Colon (tissue), 2 donors: ENCODE measurements around the gene CSNK1G2.
"Not testable (repeated sequence)": the region's sequence is repeated elsewhere in the genome, so short reads cannot be mapped to it uniquely, and the experiment has no call there.

Experiments used
- FAIRE-seq: peaks from 2 replicates; lab custom pipeline; 2012; peaks lifted over from hg19 to GRCh38; lab: Jason Lieb, UNC
- donor health status: control.
- donor health status: control.

The CSNK1G2 gene

DNA sequence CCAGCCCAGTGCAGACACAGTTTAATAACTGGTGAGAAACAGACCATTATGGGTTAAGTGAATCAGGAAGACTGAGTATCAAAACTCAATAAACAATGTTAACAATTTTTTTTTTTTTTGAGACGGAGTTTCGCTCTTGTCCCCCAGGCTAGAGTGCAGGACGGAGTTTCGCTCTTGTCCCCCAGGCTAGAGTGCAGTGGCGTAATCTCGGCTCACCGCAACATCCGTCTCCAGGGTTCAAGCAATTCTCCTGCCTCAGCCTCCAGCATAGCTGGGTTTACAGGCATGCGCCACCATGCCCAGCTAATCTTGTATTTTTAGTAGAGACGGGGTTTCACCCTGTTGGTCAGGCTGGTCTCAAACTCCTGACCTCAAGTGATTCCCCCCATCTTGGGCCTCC is 47.5 kb downstream of the CSNK1G2 start:
- not testable (repeated sequence) for FAIRE-seq

DNA sequence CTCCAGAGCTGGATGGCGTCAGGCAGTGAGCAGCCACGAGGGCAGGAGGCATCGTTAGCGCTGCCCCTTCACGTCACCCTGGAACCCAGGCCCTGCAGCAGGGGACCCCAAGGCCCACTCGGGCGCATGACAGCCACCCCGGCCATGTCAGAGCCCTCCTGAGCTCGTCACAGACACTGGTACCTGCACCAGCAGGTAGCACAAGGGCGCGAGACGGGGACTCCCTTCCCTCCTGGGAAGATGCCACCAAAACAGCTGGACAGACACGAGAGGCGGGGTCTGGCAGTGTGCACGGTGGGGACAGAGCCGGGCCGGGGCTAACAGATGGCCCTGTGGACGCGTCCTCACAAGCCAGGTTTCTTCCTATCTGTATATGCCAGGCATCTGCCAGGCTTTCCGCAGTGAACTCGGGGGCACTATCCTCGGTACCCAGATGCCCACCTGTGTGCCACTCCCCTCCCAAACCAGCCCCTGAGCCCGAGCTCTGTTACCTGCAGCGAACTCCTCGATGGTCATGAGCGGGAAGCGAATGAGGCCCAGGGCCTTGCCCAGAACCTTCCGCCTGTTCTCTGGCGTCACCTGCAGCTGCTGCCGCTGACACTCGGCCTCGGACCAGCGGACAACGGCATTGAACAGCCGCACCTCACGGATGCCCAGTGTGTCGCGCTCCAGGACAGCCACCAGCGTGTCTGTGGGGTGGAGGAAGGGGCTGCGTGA is 48.7 kb downstream of the CSNK1G2 start:
- FAIRE-seq, result no peak

DNA sequence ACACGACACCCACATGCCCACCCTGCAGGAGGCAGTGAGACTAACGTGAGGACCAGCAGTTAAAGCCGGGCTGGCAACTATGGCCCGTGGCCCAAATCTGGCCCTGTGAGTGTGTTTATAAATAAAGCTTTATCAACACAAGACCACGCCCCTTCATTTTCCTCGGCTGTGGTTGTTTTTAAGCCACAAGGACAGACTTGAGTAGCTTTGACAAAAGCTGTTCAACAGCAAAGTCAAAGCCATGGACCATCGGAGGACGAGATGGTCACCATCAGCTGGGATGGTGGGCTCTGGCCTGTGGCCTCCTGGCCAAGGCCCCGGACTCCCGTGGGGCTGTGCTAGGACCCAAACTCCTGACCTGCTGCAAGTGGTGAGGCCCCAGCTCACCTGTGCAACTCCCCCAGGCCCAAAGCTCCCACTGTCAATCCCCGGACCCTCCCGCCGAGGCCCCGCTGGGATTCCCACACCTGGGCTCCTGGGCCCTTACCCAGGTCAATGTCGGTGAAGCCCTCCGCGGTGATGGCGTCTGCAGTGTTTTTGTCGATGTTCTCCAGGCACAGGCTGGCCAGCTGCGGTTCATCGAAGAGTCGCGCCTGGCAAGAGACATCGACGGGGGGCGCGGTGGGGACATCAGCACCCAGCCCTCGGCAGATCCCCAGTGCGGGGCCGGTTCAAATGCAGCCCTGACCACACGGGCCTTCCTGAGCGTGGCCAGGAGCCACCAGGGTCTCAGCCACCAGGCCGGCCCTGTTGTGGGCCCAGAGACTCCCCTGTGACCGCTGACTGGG is 49.5 kb downstream of the CSNK1G2 start:
- no peak for FAIRE-seq

DNA sequence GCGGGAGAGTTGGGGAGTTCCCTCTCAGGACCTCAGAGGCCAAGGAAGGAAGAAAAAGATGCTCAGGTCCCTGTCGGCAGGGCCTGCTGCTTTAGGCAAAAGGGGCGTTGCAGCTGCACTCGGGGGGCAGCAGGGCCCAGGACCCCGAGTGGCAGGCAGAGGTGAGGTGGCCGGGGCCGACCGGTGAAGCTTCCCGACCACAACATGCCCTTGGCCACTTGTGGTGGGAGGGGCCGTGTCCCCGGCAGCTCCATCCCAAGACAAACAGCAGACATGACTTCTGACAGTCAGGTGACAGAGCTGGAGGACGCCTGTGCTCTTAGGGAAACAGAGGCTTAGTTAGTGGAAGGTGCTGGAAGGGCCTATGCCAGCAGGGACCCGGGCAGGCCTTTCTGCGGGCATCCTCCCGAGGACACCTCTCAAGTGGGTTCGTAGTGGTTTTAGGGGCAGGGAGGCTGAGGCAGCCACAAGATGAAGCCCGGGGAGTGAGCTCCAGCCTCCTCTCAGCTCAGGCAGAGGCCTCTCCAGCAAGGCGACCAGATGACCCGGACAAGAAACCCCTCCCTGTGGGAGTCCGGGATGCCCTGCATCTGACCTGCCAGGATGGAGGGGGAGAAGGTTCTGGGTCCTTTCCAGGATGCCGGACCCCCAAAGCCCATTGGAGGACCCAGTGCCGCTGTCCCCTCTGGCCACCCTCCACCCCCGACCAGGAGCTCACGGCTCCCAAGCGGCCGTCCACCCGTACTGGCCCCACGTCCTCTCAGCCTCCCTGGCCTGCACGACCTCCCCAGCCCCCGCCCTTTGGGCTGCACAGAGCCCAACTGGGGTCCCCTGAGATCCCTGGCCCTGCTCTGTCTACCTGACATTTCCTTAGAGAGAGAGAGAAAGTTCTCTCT is 50.3 kb downstream of the CSNK1G2 start:
- no peak for FAIRE-seq

DNA sequence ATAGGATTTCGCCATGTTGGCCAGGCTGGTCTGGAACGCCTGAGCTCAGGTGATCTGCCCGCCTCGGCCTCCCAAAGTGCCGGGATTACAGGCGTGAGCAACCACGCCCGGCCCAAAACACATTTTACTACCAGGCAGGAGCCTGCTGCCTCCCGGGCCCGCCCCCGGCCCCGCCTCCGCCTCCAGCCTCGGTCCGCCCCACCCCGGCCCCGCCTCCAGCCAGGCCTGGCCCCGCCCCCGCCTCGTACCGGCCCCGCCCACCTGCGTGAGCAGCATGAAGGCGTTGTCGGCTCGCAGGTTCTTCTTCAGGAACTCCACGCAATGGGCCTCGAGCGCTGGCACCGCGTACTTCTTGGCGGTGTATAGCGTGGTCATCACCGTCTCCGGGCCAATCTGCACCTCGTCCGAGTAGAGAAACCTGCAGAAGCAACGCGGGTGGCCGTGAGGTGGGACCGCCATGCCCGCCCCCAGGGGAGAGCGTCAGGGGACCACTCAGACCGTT is 51.8 kb downstream of the CSNK1G2 start:
- FAIRE-seq, result no peak

DNA sequence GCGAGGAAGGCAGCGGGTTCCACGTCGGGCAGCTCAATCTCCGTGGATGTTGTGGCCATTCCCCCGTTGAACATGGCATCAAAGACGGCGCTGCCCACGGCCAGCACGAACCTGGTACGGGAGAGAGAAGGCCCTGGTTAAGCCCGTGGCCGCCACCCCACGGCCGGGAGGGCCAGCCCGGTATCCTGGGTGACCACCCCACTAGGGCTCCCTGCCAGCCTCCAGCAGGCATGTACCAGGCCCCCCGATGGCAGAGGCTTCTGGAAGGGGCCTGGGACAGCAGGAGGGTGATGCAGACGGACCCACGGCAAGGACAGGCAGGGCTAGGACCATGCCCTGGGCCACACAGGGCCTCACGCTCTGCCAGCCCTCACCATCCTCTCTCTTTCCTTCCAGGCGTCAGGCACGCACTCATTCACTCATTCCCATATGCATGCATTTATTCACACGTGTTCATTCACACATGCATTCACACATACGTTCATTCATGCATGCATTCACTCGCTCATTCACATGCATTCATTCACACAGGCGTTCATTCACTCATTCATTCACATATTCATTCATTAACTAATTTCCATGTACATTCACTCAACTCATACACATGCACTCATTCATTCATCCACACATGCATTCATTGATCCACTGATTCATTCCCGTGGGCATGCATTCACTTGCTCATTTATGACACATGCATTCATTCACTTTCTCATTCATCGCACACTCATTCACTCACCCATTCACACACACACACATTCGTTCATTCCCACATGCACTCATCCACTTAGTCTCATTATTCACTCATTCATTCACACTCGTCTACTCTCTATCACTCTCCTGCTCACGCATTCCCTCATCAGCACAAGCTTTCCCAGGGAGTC is 56.6 kb downstream of the CSNK1G2 start:
- no peak for FAIRE-seq

DNA sequence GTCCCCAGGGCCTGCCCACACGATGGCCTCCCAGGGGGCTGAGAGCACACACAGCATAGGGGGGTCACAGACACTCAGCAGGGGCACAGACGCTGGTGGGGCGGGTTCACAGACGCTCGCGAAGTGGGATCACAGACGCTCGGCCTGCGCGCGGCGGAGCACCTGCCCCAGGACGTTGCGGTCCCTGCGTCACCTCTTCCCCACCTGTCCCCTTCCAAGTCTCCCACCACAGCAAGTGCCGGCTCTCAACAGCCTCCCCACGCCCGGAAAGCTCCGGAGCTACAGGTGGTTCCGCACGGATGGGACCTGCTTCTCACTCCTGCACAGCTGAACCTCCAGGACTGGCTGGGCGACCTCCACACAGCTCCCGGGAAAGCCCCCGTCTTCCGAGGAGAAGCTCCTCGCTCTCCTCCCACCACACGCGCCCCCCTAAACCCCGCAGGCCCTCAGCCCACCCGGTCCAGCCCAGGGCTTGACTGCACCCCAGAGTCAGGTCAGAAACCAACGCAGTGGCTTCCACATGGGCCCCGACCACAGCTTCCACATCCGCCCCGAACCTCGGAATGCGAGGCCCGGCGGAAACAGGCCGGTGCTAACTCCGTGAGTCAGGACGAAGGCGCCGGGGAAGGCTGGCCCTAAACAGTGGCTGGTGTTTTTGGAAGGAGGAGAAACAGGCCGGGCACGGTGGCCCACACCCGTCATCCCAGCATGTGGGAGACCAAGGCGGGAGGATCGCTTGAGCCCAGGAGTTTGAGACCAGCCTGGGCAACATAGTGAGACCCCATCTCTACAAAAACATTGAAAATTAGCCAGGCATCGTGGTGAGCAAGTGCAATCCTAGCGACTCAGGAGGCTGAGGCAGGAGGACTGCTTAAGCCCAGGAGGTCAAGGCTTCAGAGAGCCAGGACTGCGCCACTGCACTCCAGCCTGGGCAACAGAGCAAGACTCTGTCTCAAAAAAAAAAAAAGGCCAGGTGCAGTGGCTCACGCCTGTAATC is 58.0 kb downstream of the CSNK1G2 start:
- FAIRE-seq, result no peak

DNA sequence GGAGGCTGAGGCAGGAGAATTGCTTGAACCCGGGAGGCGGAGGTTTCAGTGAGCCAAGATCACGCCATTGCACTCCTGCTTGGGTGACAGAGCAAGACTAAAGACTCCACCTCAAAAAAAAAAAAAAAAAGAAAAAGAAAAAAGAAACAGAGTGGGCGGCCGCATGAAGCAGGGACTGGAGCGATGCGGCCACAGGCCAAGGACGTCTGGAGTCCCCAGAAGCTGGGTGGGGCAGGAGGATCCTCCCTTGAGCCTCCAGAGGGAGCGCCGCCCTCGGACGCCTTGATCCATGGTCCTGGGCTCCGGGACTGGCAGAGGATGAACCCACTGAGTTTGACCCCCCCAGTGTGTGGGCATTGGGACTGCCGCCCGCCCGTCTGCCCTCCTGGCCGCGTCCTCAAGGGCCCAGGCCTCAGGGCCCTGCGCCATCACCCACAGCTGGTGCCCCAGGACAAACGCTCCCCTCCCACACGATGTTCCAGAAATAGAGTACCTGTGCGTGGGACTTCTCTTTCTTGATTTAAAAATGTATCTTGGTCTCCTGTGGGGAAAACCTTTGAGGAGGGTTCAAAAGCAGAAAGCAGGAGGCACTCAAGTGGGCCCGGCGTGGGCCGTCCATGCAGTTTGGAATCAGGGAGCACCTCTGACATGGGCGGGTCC is 59.0 kb downstream of the CSNK1G2 start:
- no peak for FAIRE-seq

DNA sequence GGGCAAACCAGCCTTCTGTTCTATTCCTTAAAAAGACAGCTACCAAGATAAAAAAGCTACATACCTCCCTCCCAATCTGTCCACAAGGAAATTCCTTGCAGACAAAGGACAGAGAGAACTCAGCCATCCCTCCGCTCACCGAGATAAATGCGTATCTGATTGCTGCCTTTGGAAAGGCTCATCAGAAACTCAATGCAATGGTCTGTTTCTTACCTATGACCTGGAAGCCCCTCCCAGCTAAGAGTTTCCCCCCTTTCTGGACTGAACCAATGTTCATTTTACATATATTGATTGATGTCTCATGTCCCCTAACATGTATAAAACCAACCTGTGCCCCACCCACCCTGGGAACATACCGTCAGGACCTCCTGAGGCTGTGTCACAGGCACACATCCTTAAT is 62.9 kb downstream of the CSNK1G2 start:
- no peak for FAIRE-seq

DNA sequence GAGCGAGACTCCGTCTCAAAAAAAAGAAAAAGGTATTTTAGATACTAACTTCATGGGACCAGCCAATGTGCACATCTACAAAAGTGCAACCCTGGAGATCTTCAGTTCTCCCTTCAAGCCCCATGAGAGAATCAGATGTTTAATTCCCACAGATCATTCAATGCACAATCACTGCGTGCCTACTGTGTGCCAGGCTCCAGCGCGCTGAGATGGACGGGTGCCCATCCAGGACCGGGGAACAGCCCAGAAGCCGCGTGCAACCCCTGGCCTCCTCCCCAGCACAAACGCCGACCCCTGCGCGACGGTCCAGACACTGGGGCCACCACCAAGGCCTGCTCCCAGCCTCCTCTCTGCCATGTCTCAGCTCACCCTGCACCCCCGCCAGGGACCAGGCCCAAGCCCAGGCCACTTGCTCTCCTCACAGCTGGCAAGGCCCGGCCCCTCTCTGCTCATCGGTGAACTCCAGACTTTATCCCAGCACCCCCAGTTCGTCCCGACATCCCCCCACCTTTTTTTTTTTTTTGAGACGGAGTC is 69.2 kb downstream of the CSNK1G2 start:
- FAIRE-seq, result no peak

DNA sequence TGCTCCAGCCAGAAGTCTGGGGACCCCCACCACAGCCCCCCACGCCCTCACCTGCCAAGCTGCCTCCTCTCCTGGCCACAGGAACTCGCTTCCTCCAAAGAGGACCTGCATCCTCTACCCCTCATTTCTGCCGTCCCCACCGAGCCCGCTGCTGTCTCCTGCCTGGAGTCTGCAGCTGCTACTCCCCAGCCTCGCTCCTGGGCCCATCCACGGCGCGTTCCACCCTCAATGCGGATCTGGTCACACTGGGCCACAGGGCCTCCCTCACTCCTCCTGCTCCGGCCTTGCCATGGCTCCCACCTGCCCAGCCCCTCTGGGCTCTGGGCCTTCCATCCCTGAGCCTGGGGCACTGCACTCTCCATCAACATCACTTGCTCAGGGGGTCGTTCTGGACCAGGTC is 70.2 kb downstream of the CSNK1G2 start:
- FAIRE-seq, result no peak

DNA sequence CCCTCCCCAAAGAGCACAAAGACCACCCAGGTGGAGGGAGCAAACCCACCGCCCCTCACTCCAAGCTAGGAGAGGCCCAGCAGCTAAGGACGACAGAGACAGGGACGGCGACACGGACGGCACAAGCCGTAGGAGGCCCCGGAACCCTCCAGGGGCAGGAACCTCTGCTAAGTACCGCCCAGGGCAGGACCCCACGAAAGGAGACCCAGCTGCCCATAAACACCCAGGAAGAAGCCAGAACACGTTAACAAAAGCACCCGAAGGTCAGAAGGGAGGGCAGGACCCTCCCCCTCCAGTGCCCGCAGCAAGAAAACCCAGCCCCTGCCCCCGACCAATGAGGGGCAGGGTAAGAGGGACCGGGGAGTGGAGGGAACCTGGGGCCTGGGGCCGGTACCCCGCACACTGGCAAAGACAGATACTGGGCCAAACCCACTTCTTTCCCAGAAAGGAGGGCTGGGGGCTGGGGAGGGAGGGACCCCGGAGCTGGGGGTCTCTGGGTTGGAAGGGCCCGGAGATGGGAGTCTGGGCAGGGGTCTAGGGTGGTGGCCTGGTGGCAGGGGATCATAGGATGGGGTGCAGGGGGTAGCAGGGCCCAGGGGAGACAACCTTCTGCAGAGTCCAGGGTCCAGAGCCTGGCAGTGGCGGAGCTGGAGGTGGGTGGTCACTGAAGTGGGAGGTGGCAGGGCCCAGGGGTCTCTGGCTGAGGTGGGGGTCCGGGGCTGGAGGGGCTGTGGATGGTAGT is 72.1 kb downstream of the CSNK1G2 start:
- no peak for FAIRE-seq

DNA sequence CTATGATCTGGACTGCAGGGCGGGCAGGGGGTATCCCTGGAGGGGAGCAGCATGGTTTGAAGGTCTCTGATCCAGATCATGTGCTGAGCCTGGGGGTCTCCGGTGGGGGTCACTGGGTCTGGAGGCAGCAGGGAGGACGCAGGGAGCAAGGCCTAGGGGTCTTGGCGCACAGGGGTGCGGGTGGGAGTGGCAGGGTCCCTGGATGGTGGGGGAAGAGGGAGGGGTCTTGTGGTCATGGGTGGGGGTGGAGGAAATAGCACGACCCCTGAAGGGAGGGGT is 72.7 kb downstream of the CSNK1G2 start:
- FAIRE-seq, result no peak

DNA sequence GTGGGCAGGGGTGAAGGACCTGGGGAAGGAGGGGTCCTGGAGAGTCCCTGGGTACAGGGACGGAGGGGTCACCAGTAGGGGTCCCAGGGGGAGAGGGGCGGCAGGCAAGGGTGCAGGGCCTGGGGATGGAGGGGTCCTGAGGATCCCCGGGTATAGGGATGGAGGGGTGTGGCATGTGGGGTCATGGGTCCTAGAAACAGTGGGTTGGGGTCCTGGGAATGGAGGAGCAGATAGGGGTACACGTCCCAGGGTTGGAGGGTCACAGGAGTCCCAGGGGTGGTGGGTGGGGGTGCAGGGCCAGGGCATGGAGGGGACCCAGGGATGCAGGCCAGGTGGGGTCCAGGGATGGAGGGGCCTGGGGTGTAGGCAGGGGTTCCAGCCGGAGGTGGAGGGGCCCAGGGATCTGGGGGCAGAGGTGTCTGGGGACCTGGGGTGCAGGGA is 73.2 kb downstream of the CSNK1G2 start:
- FAIRE-seq, result no peak

DNA sequence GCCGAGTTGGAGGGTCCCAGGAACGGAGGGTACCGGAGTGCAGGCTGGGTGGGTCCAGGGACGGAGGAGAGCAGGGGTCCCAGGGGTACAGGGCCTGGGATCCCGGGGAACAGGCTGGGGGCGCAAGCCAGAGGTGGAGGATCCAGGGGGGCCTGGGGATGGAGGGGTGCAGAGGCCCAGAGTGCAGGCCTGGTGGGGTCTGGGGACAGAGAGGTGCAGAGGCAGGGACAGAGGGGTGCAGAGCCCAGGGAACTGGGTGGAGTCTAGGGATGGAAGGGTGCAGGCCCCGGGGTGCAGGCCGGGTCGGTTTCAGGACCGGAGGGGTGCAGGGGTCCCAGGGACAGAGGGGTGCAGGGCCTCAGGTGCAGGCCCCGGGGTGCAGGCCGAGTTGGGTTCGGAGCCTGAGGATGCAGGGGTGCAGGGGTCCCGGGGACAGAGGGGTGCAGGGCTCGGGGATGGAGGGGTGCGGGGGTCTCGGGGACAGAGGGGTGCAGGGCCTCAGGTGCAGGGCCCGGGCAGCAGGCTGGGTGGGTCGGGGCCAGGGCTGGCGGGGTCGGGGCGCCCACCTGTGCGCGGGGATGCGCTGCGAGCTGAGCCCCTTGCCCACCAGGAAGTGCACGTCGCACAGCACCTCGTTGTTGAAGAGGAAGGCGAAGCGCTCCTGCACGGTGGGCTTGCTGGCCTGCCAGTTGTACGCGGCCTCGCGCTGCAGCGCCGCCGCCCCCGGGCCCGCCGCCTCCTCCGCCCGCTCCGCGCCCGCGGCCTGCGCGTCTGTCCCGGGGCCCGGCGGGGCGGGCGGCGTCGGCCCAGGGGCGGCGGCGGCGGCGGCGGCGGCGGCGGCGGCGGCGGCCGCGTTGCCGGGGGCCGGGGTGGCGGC is 74.0 kb downstream of the CSNK1G2 start:
- no peak for FAIRE-seq

DNA sequence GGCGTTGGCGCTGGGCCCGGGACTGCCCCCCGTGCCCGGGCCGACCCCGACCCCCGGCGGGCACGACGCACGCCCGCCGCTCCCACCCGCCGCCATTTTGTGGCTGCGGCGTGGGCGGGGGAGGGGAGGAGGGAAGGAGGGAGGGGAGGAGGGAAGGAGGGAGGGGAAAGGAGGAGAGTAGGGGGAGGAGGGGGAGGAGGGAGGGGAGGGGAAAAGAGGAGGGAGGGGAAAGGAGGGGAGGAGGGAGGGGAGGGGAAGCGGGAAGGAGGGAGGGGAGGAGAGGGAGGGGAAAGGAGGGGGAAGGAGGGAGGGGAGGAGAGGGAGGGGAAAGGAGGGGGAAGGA is 74.6 kb downstream of the CSNK1G2 start, which contains the start of gene BTBD2:
Gene BTBD2, minus strand, starts transcription at position 107 of the 343 bp plus-strand sequence. Its CDS starts 11 bp downstream, at position 96.
- FAIRE-seq, result no peak

DNA sequence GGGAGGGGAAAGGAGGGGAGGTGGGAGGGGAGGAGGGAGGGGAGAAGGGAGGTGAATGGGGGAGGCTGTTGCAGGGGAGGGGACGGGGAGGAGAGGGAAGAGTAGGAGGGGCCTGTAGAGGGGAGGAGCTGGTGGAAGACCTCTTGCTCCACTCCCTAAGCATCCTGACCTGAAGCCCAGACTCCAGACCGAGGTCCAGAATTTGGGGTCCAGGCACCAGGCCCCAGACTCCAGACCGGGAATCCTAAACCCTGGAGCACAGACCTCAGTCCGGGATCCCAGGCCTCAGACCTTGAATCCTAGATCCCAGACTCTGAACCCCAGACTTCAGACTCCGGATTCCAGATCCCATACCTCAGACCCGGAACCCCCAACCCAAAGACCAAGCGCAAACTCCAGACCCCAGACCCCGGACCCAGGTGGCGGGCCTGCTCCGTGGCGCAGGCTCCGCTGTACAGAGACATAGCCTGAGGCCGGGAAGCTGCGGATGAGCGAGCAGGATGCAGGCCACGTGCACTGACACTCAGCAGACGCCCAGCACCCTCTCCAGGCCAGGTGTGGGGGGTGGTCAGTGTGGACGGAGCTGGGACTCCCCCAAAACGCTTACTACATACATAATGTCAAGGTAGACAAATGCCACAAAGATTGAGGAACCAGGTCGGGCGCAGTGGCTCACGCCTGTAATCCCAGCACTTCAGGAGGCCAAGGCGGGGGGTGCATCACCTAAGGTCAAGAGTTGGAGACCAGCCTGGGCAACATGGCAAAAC is 75.3 kb downstream of the CSNK1G2 start:
- FAIRE-seq, result no peak
